IMR-90 (cell line): ENCODE results near the gene NRP2.

ENCODE experiments used
- BHLHE40 ChIP-seq: fragments of 150-350 bp; IDR thresholded peaks from 2 replicates; pipeline ENCODE4 v1.6.1; 2016; ENCODE audit warnings: mild to moderate bottlenecking, low read depth, low read length
- CEBPB ChIP-seq: IDR thresholded peaks from 2 replicates; pipeline ENCODE4 v1.6.1; 2012; ENCODE audit warnings: low read depth, low read length, improper control_type of control experiment
- MAFK ChIP-seq: IDR thresholded peaks from 2 replicates; pipeline ENCODE4 v1.6.1; 2012; ENCODE audit warnings: low read depth, low read length, improper control_type of control experiment
- MAZ ChIP-seq: IDR thresholded peaks from 2 replicates; pipeline ENCODE4 v1.6.1; 2012; ENCODE audit warnings: low read depth, mild to moderate bottlenecking, low read length, improper control_type of control experiment, moderate library complexity, borderline replicate concordance
- NFE2L2 ChIP-seq: fragments of 150-350 bp; IDR thresholded peaks from 2 replicates; pipeline ENCODE4 v1.6.1; 2016; ENCODE audit warnings: low read depth, mild to moderate bottlenecking, low read length
- POLR2A ChIP-seq: IDR thresholded peaks from 2 replicates; pipeline ENCODE4 v1.6.1; 2012; ENCODE audit warnings: mild to moderate bottlenecking, low read depth, low read length
- RAD21 ChIP-seq: IDR thresholded peaks from 2 replicates; pipeline ENCODE4 v1.6.1; 2012; ENCODE audit warnings: low read length, improper control_type of control experiment
- RCOR1 ChIP-seq: IDR thresholded peaks from 2 replicates; pipeline ENCODE4 v1.6.1; 2012; ENCODE audit warnings: mild to moderate bottlenecking, low read length, improper control_type of control experiment; ENCODE audit not compliant: insufficient replicate concordance
- RFX5 ChIP-seq: IDR thresholded peaks from 2 replicates; pipeline ENCODE4 v1.8.0; 2012; ENCODE audit warnings: low read depth, mild to moderate bottlenecking, low read length, moderate library complexity
- SMC3 ChIP-seq: fragments of 150-350 bp; IDR thresholded peaks from 2 replicates; pipeline ENCODE4 v1.6.1; 2016; ENCODE audit warnings: low read depth, mild to moderate bottlenecking, antibody characterized with exemption, low read length, moderate library complexity
- USF2 ChIP-seq: fragments of 150-350 bp; IDR thresholded peaks from 2 replicates; pipeline ENCODE4 v1.6.1; 2017; ENCODE audit warnings: mild to moderate bottlenecking, antibody characterized with exemption, low read length, low read depth
- TF ChIP-seq, protein P1 (sequence below): conservative IDR thresholded peaks from 2 replicates; pipeline ENCODE4 v1.5.1; 2012; ENCODE audit warnings: mild to moderate bottlenecking, low read depth, low read length, improper control_type of control experiment

DNA sequence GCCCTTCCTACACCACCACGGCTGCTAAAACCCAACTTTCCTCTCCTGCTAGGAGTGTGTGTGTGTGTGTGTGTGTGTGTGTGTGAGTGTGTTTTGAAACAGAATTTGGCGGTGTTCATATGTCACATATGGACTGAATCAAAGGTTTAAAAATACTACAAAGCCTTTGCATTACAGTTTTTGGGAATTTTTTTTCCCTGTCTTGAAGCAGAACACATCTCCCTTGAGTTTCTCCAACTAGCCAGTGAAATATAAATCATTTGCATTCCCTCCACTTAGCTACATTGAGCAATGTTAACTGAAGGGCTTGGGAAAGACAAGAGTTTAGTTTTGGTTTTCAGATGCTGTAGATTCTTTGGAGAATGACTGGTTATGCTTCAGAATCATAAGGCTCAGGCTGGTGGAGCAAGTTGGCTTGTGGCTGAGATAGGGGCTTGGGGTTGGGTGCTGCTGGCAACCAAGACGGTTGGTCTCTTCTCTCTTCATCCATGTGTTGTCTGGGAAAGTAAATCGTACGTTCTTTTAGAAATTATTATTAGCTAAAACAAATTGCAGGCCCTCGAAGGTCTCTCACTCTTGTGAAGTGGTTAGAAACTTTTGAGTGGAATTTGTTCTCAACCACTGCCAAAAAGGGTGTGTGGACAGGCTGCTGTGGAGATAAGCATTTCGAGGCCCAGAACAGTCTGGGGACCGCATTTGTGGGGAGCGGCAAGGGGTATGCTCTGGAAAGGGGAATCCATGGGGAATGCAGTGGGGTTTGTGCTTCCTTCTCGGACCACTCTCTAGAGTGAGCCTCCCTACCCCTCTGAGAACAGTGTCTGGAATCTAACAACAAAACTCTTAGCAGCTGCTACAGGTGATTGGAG, 1.4 kb downstream of the NRP2 start:
- TF ChIP-seq NFE2L2 (no peak), MAFK (no peak), RCOR1 (no peak), CEBPB (peak; percentile 91), BHLHE40 (no peak), MAZ (no peak), SMC3 (peak; percentile 8; the same call in 1 of the 2 replicates), USF2 (no peak), RAD21 (peak; percentile 16), POLR2A (peak; percentile 73; the same call in 1 of the 2 replicates), RFX5 (no peak)
- TF ChIP-seq, protein P1, sequence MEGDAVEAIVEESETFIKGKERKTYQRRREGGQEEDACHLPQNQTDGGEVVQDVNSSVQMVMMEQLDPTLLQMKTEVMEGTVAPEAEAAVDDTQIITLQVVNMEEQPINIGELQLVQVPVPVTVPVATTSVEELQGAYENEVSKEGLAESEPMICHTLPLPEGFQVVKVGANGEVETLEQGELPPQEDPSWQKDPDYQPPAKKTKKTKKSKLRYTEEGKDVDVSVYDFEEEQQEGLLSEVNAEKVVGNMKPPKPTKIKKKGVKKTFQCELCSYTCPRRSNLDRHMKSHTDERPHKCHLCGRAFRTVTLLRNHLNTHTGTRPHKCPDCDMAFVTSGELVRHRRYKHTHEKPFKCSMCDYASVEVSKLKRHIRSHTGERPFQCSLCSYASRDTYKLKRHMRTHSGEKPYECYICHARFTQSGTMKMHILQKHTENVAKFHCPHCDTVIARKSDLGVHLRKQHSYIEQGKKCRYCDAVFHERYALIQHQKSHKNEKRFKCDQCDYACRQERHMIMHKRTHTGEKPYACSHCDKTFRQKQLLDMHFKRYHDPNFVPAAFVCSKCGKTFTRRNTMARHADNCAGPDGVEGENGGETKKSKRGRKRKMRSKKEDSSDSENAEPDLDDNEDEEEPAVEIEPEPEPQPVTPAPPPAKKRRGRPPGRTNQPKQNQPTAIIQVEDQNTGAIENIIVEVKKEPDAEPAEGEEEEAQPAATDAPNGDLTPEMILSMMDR = 0 out of 2 replicates have a peak, but pooled peaks have one; percentile 6
